ENCODE measurements around the gene GPBP1.
"Not testable (repeated sequence)": the region's sequence is repeated elsewhere in the genome, so short reads cannot be mapped to it uniquely, and the experiment has no call there.

The GPBP1 gene

DNA sequence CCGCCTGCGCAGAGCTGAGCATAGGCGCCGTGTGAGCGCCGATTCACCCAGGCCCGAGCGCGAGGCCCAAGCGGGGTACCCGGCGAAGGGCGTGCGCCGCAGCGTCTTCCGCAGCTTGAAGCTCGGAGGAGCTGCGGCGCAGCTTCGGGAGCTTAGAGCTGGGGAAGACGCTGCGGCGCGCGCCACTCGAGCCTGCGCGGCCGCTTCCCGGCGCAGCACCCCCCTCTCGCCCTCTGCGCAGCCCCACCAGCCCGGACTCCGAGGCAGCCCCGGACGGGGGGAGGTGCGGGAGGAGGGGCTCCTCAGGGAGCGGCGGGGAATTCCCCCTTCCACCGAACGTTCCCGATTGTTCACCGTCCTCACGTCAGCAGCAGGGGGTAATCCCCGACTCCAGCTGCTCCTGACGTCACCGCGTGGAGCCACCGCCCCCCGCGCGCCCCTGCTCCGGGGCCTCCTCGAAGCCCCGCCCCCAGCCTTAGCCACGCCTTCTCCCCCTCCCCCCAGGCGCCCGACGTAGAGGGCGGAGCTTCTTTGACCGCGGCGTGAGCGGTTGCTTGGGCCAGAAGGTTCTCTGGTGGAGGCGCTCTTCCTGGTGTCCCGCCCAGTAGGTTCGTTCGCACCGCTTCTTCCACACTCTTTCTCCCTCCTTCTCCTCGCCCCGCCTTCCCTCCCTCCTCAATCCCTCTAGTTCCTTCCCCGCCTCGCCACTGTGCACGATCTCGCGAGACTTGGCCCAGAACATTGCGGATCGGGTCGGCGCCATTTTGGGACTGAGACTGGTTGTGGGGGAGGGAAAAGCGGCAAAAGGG is at the start of gene GPBP1:
Gene GPBP1 (plus strand): TSS at position 741 of the 809 bp plus-strand sequence. CDS start 40,072 bp downstream, outside the sequence.
- DNase-seq = peak; percentile 90

- no peak for DNase-seq
Observed at GRCh38 chr5:57128325-57128724, 45.5 kb upstream of the GPBP1 start.

GRCh38 chr5:57133574-57133973 is 40.3 kb upstream of the GPBP1 start:
- DNase-seq = no peak

- no peak for DNase-seq
Observed at GRCh38 chr5:57137401-57137800, 36.5 kb upstream of the GPBP1 start.

GRCh38 chr5:57152316-57152715 is 21.5 kb upstream of the GPBP1 start:
- no peak for DNase-seq

GRCh38 chr5:57155033-57155432 is 18.8 kb upstream of the GPBP1 start:
- DNase-seq = no peak

DNA sequence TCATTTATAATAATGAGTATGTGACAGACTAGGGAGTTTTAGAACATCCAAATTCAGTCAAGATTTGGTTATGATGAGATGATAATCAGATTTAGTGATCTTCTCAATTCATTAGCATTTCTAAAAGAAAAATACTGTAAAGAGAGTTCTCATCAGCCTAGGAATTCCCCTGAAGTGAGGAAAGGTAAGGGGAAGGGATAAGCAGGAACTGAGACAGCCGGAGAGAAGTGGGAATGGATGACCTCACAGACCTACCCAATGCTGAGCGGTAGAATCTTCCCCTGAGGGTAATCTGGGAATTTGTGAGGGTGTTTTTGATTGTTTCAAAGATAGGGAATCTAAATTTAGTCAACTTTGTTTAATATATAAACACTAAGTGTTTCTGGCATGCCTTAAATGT is 16.7 kb upstream of the GPBP1 start:
- DNase-seq = no peak

GRCh38 chr5:57157666-57158065 is 16.2 kb upstream of the GPBP1 start:
- DNase-seq = no peak

DNA sequence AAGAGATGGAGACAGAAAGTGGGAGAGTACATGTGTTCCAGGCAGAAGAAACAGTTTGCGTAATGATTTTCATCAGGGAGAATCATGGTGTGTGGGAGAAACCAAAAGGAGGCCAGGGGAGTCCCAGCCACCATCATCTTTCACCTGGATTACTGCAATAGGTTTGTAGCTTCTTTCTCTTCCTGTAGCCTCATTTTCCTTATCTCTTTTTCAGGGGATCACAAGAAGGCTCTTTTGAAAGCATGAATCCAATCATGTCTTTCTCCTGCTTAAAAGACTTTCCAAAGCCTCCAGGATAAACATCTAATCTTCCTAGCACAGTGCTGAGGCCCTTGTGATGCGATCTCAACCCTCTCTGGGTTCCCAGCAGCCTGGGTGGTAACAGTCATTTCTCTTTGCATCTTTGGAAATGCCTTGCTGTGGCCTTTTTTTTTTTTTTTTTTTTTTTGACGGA is 10.3 kb upstream of the GPBP1 start:
- no peak for DNase-seq

GRCh38 chr5:57164124-57164523 is 9.7 kb upstream of the GPBP1 start:
- DNase-seq = no peak

DNA sequence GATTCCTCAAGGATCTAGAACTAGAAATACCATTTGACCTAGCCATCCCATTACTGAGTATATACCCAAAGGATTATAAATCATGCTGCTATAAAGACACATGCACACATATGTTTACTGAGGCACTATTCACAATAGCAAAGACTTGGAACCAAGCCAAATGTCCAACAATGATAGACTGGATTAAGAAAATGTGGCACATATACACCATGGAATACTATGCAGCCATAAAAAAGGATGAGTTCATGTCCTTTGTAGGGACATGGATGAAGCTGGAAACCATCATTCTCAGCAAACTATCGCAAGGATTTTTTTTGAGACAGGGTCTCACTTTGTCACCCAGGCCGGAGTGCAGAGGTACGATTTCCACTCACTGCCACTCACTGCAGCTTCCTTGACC is 8.7 kb upstream of the GPBP1 start:
- DNase-seq = not testable (repeated sequence)

DNA sequence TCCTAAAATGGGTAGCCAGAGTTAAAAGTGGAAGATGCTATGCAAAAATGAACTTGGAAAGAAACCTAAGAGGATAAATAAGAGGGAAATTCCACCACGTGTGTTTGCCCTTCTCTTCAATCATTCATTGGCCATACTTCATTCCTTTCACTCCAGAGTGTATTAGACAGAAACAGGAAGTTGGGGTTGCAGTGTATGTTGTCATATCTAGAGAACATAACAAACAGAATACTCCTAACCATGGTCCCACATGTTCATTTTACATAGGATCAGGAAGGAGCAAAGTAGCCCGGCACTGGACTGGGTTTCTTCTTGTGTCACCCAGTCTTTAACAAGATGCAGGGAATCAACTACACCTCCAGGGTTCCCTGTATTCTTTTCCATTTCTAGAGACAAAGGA is 7.6 kb upstream of the GPBP1 start:
- DNase-seq = no peak

DNA sequence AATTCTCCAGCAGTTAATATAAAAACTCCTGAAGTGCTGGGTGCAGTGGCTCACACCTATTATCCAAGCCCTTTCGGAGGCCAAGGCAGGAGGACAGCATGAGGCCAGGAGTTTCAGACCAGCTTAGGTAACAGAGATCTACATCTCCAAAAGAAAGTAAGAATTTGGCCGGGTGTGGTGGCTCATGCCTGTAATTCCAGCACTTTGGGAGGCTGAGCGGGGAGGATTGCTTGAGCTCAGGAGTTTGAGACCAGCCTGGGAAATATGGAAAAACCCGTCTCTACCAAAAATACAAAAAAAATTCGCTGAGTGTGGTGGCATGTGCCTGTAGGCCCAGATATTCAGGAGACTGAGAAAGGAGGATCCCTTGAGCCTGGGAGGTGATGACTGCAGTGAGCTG is 6.7 kb upstream of the GPBP1 start:
- no peak for DNase-seq

GRCh38 chr5:57170116-57170515 is 3.7 kb upstream of the GPBP1 start:
- not testable (repeated sequence) for DNase-seq

GRCh38 chr5:57171816-57172465 is 1.9 kb upstream of the GPBP1 start:
- no peak for DNase-seq

- no peak for DNase-seq
Observed at GRCh38 chr5:57172466-57173318, 1.2 kb upstream of the GPBP1 start.

DNA sequence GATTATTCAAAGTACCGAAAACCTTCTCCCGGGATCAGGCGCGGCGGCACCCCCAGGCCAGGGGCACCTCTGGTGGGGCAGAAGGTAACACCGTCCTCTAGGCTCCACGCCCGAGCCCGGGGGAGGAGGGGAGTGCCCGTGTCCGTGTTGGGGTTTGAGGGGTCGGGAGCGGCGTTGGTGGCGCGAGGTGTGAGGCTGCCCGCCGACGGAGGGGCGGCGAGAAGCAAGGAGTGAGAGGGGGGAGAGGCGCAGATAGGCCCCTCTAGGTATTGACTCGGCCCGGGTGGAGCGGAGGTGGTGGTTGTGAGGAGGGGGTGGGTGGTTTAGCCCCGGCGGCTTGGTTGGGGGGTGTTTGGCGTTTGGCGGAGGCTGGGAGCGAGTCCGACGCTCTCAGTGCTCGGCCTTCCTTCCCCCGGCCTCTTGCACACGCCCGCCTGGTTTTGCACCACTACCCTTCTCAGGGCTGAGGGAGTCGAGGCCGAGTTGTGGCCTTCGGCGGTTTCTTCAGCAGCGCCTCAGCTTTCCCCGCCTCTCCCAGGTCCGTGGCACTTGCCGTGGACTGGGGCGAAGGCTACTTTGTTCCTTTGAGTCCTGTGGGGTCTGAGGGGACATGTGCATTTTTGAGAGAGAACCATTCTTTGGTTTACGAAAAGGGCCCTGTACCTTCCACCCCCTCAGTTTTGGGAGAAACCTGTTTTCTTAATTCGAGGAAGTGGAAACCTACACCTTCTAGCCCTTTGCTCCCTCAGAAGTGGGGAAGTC is 450 bp downstream of the GPBP1 start:
- DNase-seq = no peak

DNA sequence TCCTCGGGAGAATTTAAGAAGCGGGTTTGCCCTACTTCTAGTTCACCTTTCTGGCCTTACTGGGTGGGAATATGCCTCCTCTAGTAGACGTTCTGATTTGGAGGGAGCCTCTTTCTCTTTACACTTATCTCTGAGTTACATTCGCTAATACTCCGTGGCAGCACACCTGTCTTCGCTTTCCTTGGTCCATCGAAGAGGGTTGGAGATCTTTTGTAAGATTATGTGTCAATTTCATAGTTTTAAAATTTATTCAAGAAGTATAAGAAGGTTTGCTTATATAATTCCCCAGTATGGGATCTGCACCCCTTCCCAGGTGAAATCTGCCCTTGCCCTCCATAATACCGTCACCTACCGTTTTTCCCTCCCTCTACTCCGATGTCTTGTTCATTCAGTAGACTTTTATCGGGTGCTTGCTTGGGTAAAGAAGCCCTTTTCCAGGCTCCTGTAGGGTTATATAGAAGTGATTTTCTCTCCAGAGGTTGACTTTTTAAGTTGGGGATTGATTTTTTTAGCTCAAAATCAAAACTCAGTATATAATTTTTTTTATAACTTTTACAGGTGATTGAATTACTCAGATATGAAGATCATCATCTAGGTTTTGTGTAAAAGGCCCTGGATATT is 1.1 kb downstream of the GPBP1 start:
- DNase-seq = no peak

GRCh38 chr5:57175551-57176309 is 1.9 kb downstream of the GPBP1 start:
- DNase-seq = no peak

DNA sequence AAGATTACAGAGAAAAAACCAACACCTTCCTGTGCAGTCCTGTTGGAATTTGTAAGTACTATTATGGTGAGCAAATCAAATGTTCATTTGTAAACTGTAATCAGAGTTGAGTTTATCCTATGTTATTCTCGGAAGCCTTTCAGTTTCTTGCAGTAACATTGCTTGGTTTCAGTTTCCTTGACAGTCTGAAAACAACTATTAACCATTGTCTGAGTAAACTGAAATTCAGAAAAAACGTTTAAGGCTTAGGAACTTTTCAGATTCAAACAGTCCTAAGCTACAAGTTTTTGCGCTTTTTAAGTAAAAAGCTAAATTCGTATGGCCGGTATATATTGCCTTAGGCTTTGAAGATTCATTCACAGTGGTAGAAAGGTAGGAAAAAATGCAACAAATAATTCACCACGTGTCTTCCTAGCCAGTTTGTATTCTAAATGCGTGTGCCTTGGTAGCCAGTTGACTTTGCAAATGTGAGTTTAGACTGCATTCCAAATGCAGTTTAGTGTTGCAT is 2.5 kb downstream of the GPBP1 start:
- DNase-seq = no peak

DNA sequence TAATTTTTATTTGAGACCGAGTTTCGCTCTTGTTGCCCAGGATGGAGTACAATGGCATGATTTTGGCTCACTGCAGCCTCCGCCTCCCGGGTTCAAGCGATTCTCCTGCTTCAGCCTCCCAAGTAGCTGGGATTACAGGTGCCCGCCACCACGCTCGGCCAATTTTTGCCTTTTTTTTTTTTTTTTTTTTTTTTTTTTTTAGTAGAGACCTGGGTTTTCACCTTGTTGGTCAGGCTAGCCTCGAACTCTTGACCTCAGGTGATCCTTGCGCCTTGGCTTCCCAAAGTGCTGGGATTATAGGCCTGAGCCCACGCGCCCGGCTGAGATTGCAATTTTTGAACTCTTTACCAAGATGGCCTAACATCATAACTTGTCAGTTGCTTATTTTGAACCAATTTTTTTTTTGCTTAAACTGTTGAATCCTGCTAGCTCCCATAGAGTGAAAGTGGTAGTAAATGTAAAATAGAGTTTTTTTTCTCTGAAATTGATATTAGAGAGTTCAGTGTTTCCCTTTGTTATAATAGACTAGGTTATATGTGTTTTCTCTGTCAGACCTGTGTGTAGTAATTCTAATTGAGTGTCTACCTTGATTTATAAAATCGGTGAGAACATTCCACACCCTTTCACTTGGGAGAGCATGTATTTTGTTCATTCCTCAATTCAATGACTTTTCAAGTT is 3.8 kb downstream of the GPBP1 start:
- no peak for DNase-seq

All from NCI-H1105 (cell line).